ENCODE measurements around the gene ARSJ. TPM values are rescaled to one million over a fixed set of nuclear protein-coding genes. Genes with fewer than 3 reads are reported as not detected.

ARSJ gene
- total RNA-seq, 6 experiments from 2014 or later: 0.90 to 7.7 (median 2.3) TPM

DNA sequence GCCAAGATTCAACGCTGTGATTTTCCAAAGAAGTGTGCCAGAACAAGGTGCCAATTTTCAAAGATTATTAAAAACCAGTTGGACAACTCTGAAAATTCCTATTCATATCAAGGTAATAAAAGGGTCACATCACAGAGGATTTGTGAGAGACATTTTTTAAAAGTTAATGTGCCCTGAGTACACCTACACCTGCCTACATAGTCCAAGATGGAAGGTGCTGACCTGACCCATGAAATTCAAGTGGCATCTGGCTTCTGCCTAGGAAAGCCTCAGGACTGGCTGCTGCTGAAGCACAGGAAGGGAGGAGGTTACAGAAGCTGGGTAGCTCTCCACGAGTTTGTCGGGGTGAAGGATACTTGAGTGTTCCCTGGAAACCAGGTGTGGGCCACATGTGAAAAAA, 11.4 kb upstream of the ARSJ start:
- no peak overlapping the region for H3K4me3 ChIP-seq
- DNase-seq (no peak), ATAC-seq (no peak)
- no peaks in the 10 kb centered on the region for H3K27me3 ChIP-seq
- intact Hi-C loops (cut with DNase I): no loop called here
- no peaks in the 10 kb centered on the region for H3K36me3 ChIP-seq
- 49% methylated on average over 2 of the region's 3 CpGs for WGBS (ENCODE audit: insufficient coverage, low coverage, low lambda C conversion rate, missing lambda C conversion rate)
- TF ChIP-seq, protein P1, sequence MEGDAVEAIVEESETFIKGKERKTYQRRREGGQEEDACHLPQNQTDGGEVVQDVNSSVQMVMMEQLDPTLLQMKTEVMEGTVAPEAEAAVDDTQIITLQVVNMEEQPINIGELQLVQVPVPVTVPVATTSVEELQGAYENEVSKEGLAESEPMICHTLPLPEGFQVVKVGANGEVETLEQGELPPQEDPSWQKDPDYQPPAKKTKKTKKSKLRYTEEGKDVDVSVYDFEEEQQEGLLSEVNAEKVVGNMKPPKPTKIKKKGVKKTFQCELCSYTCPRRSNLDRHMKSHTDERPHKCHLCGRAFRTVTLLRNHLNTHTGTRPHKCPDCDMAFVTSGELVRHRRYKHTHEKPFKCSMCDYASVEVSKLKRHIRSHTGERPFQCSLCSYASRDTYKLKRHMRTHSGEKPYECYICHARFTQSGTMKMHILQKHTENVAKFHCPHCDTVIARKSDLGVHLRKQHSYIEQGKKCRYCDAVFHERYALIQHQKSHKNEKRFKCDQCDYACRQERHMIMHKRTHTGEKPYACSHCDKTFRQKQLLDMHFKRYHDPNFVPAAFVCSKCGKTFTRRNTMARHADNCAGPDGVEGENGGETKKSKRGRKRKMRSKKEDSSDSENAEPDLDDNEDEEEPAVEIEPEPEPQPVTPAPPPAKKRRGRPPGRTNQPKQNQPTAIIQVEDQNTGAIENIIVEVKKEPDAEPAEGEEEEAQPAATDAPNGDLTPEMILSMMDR (IDR thresholded peaks at IDR 0.05): no peak
- TF ChIP-seq POLR2A (IDR thresholded peaks at IDR 0.05): no peak
- no peaks in the 10 kb centered on the region for H3K9me3 ChIP-seq
- H3K4me1 ChIP-seq: no peaks in the 10 kb centered on the region
- H3K27ac ChIP-seq: no peak overlapping the region

DNA sequence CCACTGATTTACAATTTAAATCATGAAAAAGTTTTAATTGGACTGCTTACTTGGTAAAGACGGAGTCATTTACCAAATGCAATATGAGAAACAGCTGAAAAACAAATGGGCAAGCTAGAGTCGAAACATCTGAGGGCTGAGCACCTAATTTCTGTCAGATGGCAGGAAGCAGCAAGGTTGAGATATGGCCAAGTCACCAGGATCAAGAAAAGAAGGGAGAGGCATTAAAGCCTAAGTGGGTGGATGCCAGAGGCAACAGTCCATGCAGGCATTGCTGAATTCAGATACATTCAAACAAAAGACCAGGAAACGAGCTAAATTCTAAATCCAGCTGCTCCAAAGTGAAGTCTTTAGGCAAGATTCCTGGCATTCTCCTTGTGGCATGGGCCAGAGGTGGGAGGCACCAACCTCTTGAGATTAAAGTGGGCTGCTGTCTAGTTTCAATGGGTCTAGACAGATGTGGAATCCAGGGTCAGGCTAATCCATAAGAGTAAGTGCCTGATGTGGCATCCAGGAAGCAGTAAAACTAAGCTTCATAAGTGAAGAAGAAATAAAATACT, 8.0 kb upstream of the ARSJ start:
- 76% methylated on average over 3 of the region's 3 CpGs for WGBS (ENCODE audit: insufficient coverage, low coverage, low lambda C conversion rate, missing lambda C conversion rate)
- no peak for TF ChIP-seq POLR2A (IDR thresholded peaks at IDR 0.05)
- TF ChIP-seq, protein P1 (IDR thresholded peaks at IDR 0.05): no peak

DNA sequence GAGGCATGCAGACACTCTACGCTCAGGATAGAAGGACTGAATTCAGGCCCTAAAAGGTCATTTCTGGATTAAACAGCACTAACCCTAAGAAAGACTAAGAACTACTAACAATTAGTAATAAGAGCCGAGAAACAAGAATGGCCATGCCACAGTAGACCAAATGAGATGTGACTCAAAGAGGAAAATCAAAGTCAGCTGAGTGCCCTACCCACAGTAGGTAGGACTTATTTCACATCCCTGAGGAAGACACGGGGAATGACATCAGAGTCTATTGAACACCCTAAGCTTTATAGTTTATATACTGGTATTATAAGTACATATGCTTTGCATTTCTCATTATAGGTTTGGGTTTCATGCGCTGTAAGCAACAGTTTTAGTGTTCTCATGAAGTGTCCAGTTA, 2.7 kb upstream of the ARSJ start:
- no peak overlapping the region for H3K4me3 ChIP-seq
- H3K9me3 ChIP-seq: no peaks in the 10 kb centered on the region
- no peak for DNase-seq
- ATAC-seq: no peak
- H3K36me3 ChIP-seq: no peaks in the 10 kb centered on the region
- intact Hi-C loops (cut with DNase I): no loop called here
- H3K27me3 ChIP-seq: no peaks in the 10 kb centered on the region
- H3K27ac ChIP-seq: no peak overlapping the region
- WGBS (ENCODE audit: insufficient coverage, low coverage, low lambda C conversion rate, missing lambda C conversion rate): 94% methylated on average over 4 of the region's 4 CpGs
- no peaks in the 10 kb centered on the region for H3K4me1 ChIP-seq
- TF ChIP-seq POLR2A (IDR thresholded peaks at IDR 0.05): no peak
- TF ChIP-seq, protein P1 (IDR thresholded peaks at IDR 0.05): no peak

More for the DNA sequence above, 8.0 kb upstream of the ARSJ start:
- no peak overlapping the region for H3K27ac ChIP-seq
- DNase-seq (no peak), ATAC-seq (no peak)
- intact Hi-C loops (cut with DNase I): no loop called here
- H3K27me3 ChIP-seq: no peaks in the 10 kb centered on the region
- no peaks in the 10 kb centered on the region for H3K36me3 ChIP-seq
- H3K4me3 ChIP-seq: no peak overlapping the region
- no peaks in the 10 kb centered on the region for H3K9me3 ChIP-seq
- H3K4me1 ChIP-seq: no peaks in the 10 kb centered on the region

DNA sequence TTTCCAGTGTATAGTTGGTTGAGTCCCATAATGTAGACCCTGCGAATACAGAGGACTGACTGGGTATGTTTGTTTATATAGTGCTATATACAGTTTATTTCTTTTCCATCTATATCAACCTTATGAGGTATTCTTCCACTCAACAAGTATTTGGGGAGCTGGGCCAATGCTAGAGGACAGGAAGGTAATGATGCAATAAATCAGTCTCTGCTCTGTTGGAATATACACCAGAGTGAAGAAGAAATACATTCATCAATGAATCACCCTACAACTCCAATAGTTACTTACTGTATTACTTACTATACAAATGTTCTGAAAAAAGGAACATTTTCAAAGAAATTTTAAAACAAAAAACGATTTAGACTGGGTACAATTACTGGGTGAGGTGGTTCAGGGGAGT, 2.1 kb upstream of the ARSJ start:
- intact Hi-C loops (cut with DNase I): no loop called here
- no peaks in the 10 kb centered on the region for H3K36me3 ChIP-seq
- H3K27me3 ChIP-seq: no peaks in the 10 kb centered on the region
- no peaks in the 10 kb centered on the region for H3K4me1 ChIP-seq
- H3K27ac ChIP-seq: no peak overlapping the region
- ATAC-seq: no peak
- 48% methylated on average over 1 of the region's 2 CpGs for WGBS (ENCODE audit: insufficient coverage, low coverage, low lambda C conversion rate, missing lambda C conversion rate)
- TF ChIP-seq POLR2A (IDR thresholded peaks at IDR 0.05): no peak
- TF ChIP-seq, protein P1 (IDR thresholded peaks at IDR 0.05): no peak
- H3K9me3 ChIP-seq: no peaks in the 10 kb centered on the region
- H3K4me3 ChIP-seq: no peak overlapping the region
- no peak for DNase-seq

Measured in right lobe of liver (tissue), 6 donors.